Keratinocyte (primary cell): ENCODE measurements around the gene E2F8. TPM values are rescaled to one million over a fixed set of nuclear protein-coding genes. Genes with fewer than 3 reads are reported as not detected.

ENCODE experiments used
- DNase-seq: peaks from one replicate; pipeline ENCODE4 v3.0.0-alpha.2; 2011; ENCODE audit warnings: low read depth, missing footprints, low spot score
- FAIRE-seq: peaks from 2 replicates; lab custom pipeline; 2011; peaks lifted over from hg19 to GRCh38; lab: Jason Lieb, UNC
- H2AFZ ChIP-seq: 2 replicates; pipeline ENCODE4 v1.6.0; 2012; ENCODE audit warnings: low read length, control low read depth, inconsistent platforms; ENCODE audit not compliant: control insufficient read depth
- H3K27ac ChIP-seq: 2 replicates; pipeline ENCODE4 v1.5.1; 2011; ENCODE audit warnings: low read length; ENCODE audit not compliant: control insufficient read depth, insufficient read depth
- H3K27me3 ChIP-seq: 3 replicates; pipeline ENCODE4 v1.6.0; 2011; ENCODE audit warnings: low read length; ENCODE audit not compliant: control insufficient read depth, insufficient read depth; ENCODE audit errors: extremely low read depth
- H3K36me3 ChIP-seq, 2 experiments: 2 replicates in 1 of 2; 3 replicates in 1 of 2; pipeline ENCODE4 v1.5.1; 2011; ENCODE audit warnings: low read length in 2 of 2, mild to moderate bottlenecking in 1 of 2; ENCODE audit not compliant: control insufficient read depth in 2 of 2, insufficient read depth in 2 of 2; ENCODE audit errors: extremely low read depth in 1 of 2
- H3K4me1 ChIP-seq: 3 replicates; pipeline ENCODE4 v1.5.1; 2011; ENCODE audit warnings: low read length; ENCODE audit not compliant: control insufficient read depth, insufficient read depth; ENCODE audit errors: extremely low read depth
- H3K4me2 ChIP-seq: 3 replicates; pipeline ENCODE4 v1.6.0; 2011; ENCODE audit warnings: low read depth, low read length; ENCODE audit not compliant: control insufficient read depth, insufficient read depth; ENCODE audit errors: extremely low read depth
- H3K4me3 ChIP-seq, 3 experiments: fragments of 200-600 bp in 1 of 3; sonication (generic) in 1 of 3; 2 replicates in 2 of 3; 3 replicates in 1 of 3; pipeline ENCODE4 v1.5.1; 2011 to 2016; ENCODE audit warnings: low read length in 3 of 3, mild to moderate bottlenecking in 3 of 3, control low read depth in 2 of 3, inconsistent platforms in 1 of 3, low read depth in 1 of 3, mixed read lengths in 1 of 3, mixed run types in 1 of 3, moderate library complexity in 1 of 3; ENCODE audit not compliant: control insufficient read depth in 2 of 3, insufficient read depth in 2 of 3; ENCODE audit errors: extremely low read depth in 1 of 3
- H3K79me2 ChIP-seq: 2 replicates; pipeline ENCODE4 v1.6.0; 2012; ENCODE audit warnings: low read length; ENCODE audit not compliant: control insufficient read depth, insufficient read depth
- H3K9ac ChIP-seq: 3 replicates; pipeline ENCODE4 v1.6.0; 2011; ENCODE audit warnings: low read length; ENCODE audit not compliant: control insufficient read depth, insufficient read depth; ENCODE audit errors: extremely low read depth
- H3K9me1 ChIP-seq: 3 replicates; pipeline ENCODE4 v1.6.0; 2011; ENCODE audit warnings: low read length; ENCODE audit not compliant: control insufficient read depth, insufficient read depth; ENCODE audit errors: extremely low read depth
- H3K9me3 ChIP-seq: 2 replicates; pipeline ENCODE4 v1.5.1; 2012; ENCODE audit warnings: low read depth, low read length; ENCODE audit not compliant: control insufficient read depth
- H4K20me1 ChIP-seq: 3 replicates; pipeline ENCODE4 v1.6.0; 2011; ENCODE audit warnings: low read length; ENCODE audit not compliant: control insufficient read depth, insufficient read depth; ENCODE audit errors: extremely low read depth
- EZH2 ChIP-seq: IDR thresholded peaks from one replicate; pipeline ENCODE4 v1.6.1; 2012; ENCODE audit warnings: inconsistent platforms, mild to moderate bottlenecking, low read length, moderate library complexity
- dilution Hi-C: fragments of 300-500 bp; cut with MboI; formaldehyde crosslinking; loops from one replicate; pipeline ENCODE4 v1.7.0; 2020; ENCODE audit warnings: low sequenced_read_pairs; ENCODE audit not compliant: extremely low pct_ligation_motif_present
- polyA plus RNA-seq, 5 experiments: library from polyadenylated mRNA; depleted of rRNA in 3 of 5; stranded (reverse) in 3 of 5; stranded (forward) in 1 of 5; unstranded in 1 of 5; fragments of >200 nt; gene quantifications; 1 replicate in 1 of 5; 2 replicates in 3 of 5; 3 replicates in 1 of 5; pipeline versions ENCODE4 v1.2.1 to v1.2.3, GENCODE V29; 2011 to 2012; ENCODE audit warnings: missing spikeins in 2 of 5, low read depth in 1 of 5, low replicate concordance in 1 of 5
- TF ChIP-seq, protein P1 (sequence below), 3 experiments: IDR thresholded peaks in 1 of 3; conservative IDR thresholded peaks in 1 of 3; optimal IDR thresholded peaks in 1 of 3; 2 replicates in 2 of 3; 3 replicates in 1 of 3; pipeline versions ENCODE3 to v1.5.1; 2011; ENCODE audit warnings: low read length in 3 of 3, mild to moderate bottlenecking in 3 of 3, moderate library complexity in 2 of 3, control low read depth in 1 of 3, inconsistent platforms in 1 of 3; ENCODE audit not compliant: insufficient read depth in 2 of 3; ENCODE audit errors: extremely low read depth in 1 of 3

Gene E2F8
- polyA plus RNA-seq, 1 donor (not counting 4 experiments of a cell fraction or from before 2014, with no cell fraction given), result 2.0 TPM

DNA sequence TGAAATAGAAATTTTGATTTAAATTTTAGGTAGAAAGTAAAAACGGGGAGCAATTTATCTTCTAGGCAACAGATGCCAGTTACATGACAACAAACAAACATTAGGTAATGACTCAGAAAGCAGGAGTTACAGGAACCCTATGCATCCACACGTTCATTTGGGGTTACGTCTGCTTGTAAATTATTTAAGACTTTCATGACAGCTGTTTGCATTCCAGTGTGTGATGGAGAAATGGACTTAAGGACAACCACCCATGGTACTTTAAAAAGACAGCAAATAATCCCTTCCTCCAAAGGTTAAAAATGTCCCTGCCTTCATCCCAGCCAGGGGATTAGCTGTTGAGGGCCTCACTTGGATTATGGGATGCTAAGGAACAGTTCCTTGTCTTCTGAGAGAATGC lies 11.8 kb downstream of the E2F8 start:
- peaks cover 12% of the 10 kb centered on the region for H3K4me1 ChIP-seq
- H3K27me3 ChIP-seq, result no peaks in the 10 kb centered on the region
- no peak overlapping the region for H2AFZ ChIP-seq
- H3K27ac ChIP-seq, result no peak overlapping the region
- FAIRE-seq (no peak), DNase-seq (no peak)
- TF ChIP-seq, protein P1, sequence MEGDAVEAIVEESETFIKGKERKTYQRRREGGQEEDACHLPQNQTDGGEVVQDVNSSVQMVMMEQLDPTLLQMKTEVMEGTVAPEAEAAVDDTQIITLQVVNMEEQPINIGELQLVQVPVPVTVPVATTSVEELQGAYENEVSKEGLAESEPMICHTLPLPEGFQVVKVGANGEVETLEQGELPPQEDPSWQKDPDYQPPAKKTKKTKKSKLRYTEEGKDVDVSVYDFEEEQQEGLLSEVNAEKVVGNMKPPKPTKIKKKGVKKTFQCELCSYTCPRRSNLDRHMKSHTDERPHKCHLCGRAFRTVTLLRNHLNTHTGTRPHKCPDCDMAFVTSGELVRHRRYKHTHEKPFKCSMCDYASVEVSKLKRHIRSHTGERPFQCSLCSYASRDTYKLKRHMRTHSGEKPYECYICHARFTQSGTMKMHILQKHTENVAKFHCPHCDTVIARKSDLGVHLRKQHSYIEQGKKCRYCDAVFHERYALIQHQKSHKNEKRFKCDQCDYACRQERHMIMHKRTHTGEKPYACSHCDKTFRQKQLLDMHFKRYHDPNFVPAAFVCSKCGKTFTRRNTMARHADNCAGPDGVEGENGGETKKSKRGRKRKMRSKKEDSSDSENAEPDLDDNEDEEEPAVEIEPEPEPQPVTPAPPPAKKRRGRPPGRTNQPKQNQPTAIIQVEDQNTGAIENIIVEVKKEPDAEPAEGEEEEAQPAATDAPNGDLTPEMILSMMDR (optimal IDR thresholded peaks at IDR 0.05 in 1 of 3, IDR thresholded peaks at IDR 0.05 in 1 of 3, conservative IDR thresholded peaks at IDR 0.05 in 1 of 3; ENCODE audit: extremely low read depth in 1 of 3, insufficient read depth in 2 of 3, low read length in 3 of 3), result no peak
- no peaks in the 10 kb centered on the region for H3K9me3 ChIP-seq
- H3K36me3 ChIP-seq, result peaks cover 0 to 5% of the 10 kb centered on the region in 2 experiments
- H4K20me1 ChIP-seq, result no peaks in the 10 kb centered on the region
- H3K9me1 ChIP-seq, result no peaks in the 10 kb centered on the region
- H3K79me2 ChIP-seq, result no peaks in the 10 kb centered on the region
- dilution Hi-C loops, result no loop called here
- H3K9ac ChIP-seq, result no peak overlapping the region
- H3K4me3 ChIP-seq, result no peak overlapping the region
- H3K4me2 ChIP-seq, result no peak overlapping the region

GRCh38 chr11:19226378-19227195 lies 14.2 kb downstream of the E2F8 start:
- TF ChIP-seq, protein P1 (optimal IDR thresholded peaks at IDR 0.05 in 1 of 3, IDR thresholded peaks at IDR 0.05 in 1 of 3, conservative IDR thresholded peaks at IDR 0.05 in 1 of 3; ENCODE audit: extremely low read depth in 1 of 3, insufficient read depth in 2 of 3, low read length in 3 of 3), result no peak
- no peak for TF ChIP-seq EZH2

More at GRCh38 chr11:19226378-19227195, 14.2 kb downstream of the E2F8 start:
- Histone ChIP-seq H4K20me1 (no peaks in the 10 kb centered on the region), H3K4me2 (no peak overlapping the region), H3K36me3 (peaks cover 0 to 5% of the 10 kb centered on the region in 2 experiments), H3K4me3 (no peak overlapping the region), H3K27me3 (no peaks in the 10 kb centered on the region), H3K4me1 (no peaks in the 10 kb centered on the region), H3K9me1 (no peaks in the 10 kb centered on the region), H3K79me2 (no peaks in the 10 kb centered on the region), H3K9ac (no peak overlapping the region), H3K9me3 (no peaks in the 10 kb centered on the region), H3K27ac (no peak overlapping the region), H2AFZ (no peak overlapping the region)
- DNase-seq (no peak), FAIRE-seq (peak; percentile 39)
- dilution Hi-C loops, result no loop called here
